ENCODE data around the gene WWTR1.

- TF ChIP-seq CTCF (IDR thresholded peaks at IDR 0.05) (no peak), POLR2AphosphoS5 (IDR thresholded peaks at IDR 0.05) (no peak), POLR2A (IDR thresholded peaks at IDR 0.05) (no peak)
These were observed 10.5 kb downstream of the WWTR1 start for GRCh38 chr3:149647285-149647684.
